Neuronal stem cell (in vitro differentiated cells): ENCODE results near the gene CACHD1.

ENCODE experiments used
- DNase-seq: peaks from one replicate; pipeline ENCODE4 v3.0.0-alpha.2; 2013; ENCODE audit warnings: low spot score
- H2AFZ ChIP-seq: one replicate; pipeline ENCODE4 v1.6.1; 2013; ENCODE audit warnings: mild to moderate bottlenecking, low read length, inconsistent platforms
- H2AK5ac ChIP-seq: 2 replicates; pipeline ENCODE4 v1.6.1; 2013; ENCODE audit warnings: low read depth, mild to moderate bottlenecking, inconsistent platforms, low read length, moderate library complexity, mixed read lengths
- H2BK120ac ChIP-seq: 2 replicates; pipeline ENCODE4 v1.6.1; 2013; ENCODE audit warnings: low read depth, mild to moderate bottlenecking, inconsistent platforms, low read length, moderate library complexity, mixed read lengths
- H2BK12ac ChIP-seq: one replicate; pipeline ENCODE4 v1.6.1; 2013; ENCODE audit warnings: low read length, inconsistent platforms
- H2BK15ac ChIP-seq: 2 replicates; pipeline ENCODE4 v1.6.1; 2013; ENCODE audit warnings: mild to moderate bottlenecking, low read length, inconsistent platforms, mixed read lengths
- H2BK5ac ChIP-seq: one replicate; pipeline ENCODE4 v1.6.1; 2013; ENCODE audit warnings: inconsistent platforms, mild to moderate bottlenecking, low read length, moderate library complexity
- H3K14ac ChIP-seq: one replicate; pipeline ENCODE4 v1.6.1; 2013; ENCODE audit warnings: low read length, inconsistent platforms
- H3K18ac ChIP-seq: 2 replicates; pipeline ENCODE4 v1.6.1; 2013; ENCODE audit warnings: low read length, inconsistent platforms
- H3K23ac ChIP-seq: 2 replicates; pipeline ENCODE4 v1.6.1; 2013; ENCODE audit warnings: low read depth, mild to moderate bottlenecking, mixed read lengths, low read length, inconsistent platforms; ENCODE audit not compliant: poor library complexity
- H3K27ac ChIP-seq: replicated peaks from 3 replicates; pipeline ENCODE4 v1.5.1; 2013; ENCODE audit warnings: low read length, inconsistent platforms
- H3K27me3 ChIP-seq, 3 experiments: 2 replicates each; pipeline ENCODE4 v1.6.1; 2013; ENCODE audit warnings: low read length in 3 of 3, mild to moderate bottlenecking in 2 of 3, inconsistent platforms in 1 of 3, low read depth in 1 of 3, mixed read lengths in 1 of 3, moderate library complexity in 1 of 3; ENCODE audit not compliant: control insufficient read depth in 3 of 3, insufficient read depth in 3 of 3
- H3K36me3 ChIP-seq, 2 donors: replicated peaks in 1 of 2; 2 replicates each; pipeline ENCODE4 v1.6.1; 2013; ENCODE audit warnings: low read length in 2 of 2; ENCODE audit not compliant: control insufficient read depth in 2 of 2, insufficient read depth in 2 of 2
- H3K4ac ChIP-seq: 2 replicates; pipeline ENCODE4 v1.6.1; 2013; ENCODE audit warnings: inconsistent platforms, mild to moderate bottlenecking, low read length, moderate library complexity
- H3K4me1 ChIP-seq, 2 donors: 1 replicate in 1 of 2; 2 replicates in 1 of 2; pipeline ENCODE4 v1.6.1; 2013; ENCODE audit warnings: low read length in 2 of 2, low read depth in 1 of 2; ENCODE audit not compliant: control insufficient read depth in 2 of 2, insufficient read depth in 1 of 2
- H3K4me2 ChIP-seq: one replicate; pipeline ENCODE4 v1.6.1; 2013; ENCODE audit warnings: mild to moderate bottlenecking, low read length, inconsistent platforms; ENCODE audit not compliant: insufficient read depth, poor library complexity, severe bottlenecking
- H3K4me3 ChIP-seq, 2 donors: 2 replicates each; pipeline ENCODE4 v1.5.1; 2013; ENCODE audit warnings: low read length in 2 of 2, mild to moderate bottlenecking in 2 of 2, inconsistent platforms in 1 of 2, moderate library complexity in 1 of 2
- H3K79me1 ChIP-seq: one replicate; pipeline ENCODE4 v1.6.1; 2013; ENCODE audit warnings: low read depth, mild to moderate bottlenecking, inconsistent platforms, low read length, moderate library complexity
- H3K9ac ChIP-seq: one replicate; pipeline ENCODE4 v1.6.1; 2013; ENCODE audit warnings: mild to moderate bottlenecking, low read depth, low read length, inconsistent platforms; ENCODE audit not compliant: poor library complexity
- H3K9me3 ChIP-seq, 2 donors: replicated peaks in 1 of 2; 2 replicates each; pipeline versions ENCODE3 to v1.6.1; 2013; ENCODE audit warnings: low read length in 2 of 2, mild to moderate bottlenecking in 2 of 2, inconsistent platforms in 1 of 2, low read depth in 1 of 2, mixed read lengths in 1 of 2, moderate library complexity in 1 of 2; ENCODE audit not compliant: control insufficient read depth in 2 of 2, insufficient read depth in 1 of 2
- H4K8ac ChIP-seq: one replicate; pipeline ENCODE4 v1.6.1; 2013; ENCODE audit warnings: low read depth, mild to moderate bottlenecking, inconsistent platforms, low read length, moderate library complexity
- H4K91ac ChIP-seq: one replicate; pipeline ENCODE4 v1.6.1; 2013; ENCODE audit warnings: low read length, low read depth, mild to moderate bottlenecking, inconsistent platforms; ENCODE audit not compliant: poor library complexity
- WGBS, 2 donors: extraction: QIAGEN DNeasy Blood & Tissue Kit; methylation state at CpG; one replicate each; pipeline ENCODE4 v1.1.7; 2013; ENCODE audit warnings: missing lambda C conversion rate in 2 of 2, mixed read lengths in 1 of 2; ENCODE audit not compliant: insufficient read length in 2 of 2, insufficient replicate concordance in 1 of 2; ENCODE audit errors: extremely low coverage in 2 of 2; 5-methylcytosine and 5-hydroxymethylcytosine counted together

CACHD1 gene

GRCh38 chr1:64487061-64487460, 17.1 kb downstream of the CACHD1 start:
- peaks cover 0 to 5% of the 10 kb centered on the region in 2 donors for H3K36me3 ChIP-seq
- no peak overlapping the region for H3K18ac ChIP-seq
- H3K4ac ChIP-seq = no peak overlapping the region
- no peak overlapping the region for H3K4me2 ChIP-seq
- no peak overlapping the region for H2AFZ ChIP-seq
- no peak overlapping the region for H2BK15ac ChIP-seq
- H2BK5ac ChIP-seq = no peak overlapping the region
- no peak overlapping the region for H3K4me3 ChIP-seq
- no peak overlapping the region for H2BK120ac ChIP-seq
- no peaks in the 10 kb centered on the region for H3K27me3 ChIP-seq
- H2BK12ac ChIP-seq = no peak overlapping the region
- H3K27ac ChIP-seq = no peak overlapping the region
- DNase-seq = no peak
- peaks cover 7 to 24% of the 10 kb centered on the region in 2 donors for H3K4me1 ChIP-seq
- H4K8ac ChIP-seq = no peak overlapping the region
- no CpG with 5 or more reads among the region's 1 CpG for WGBS, 2 donors
- H3K79me1 ChIP-seq = no peaks in the 10 kb centered on the region
- H3K14ac ChIP-seq = no peak overlapping the region
- peaks cover 0 to 4% of the 10 kb centered on the region in 2 donors for H3K9me3 ChIP-seq
- H3K9ac ChIP-seq = no peak overlapping the region
- no peak overlapping the region for H4K91ac ChIP-seq
- H3K23ac ChIP-seq = no peak overlapping the region
- no peak overlapping the region for H2AK5ac ChIP-seq

- H2BK120ac ChIP-seq = no peak overlapping the region
- H2AFZ ChIP-seq = no peak overlapping the region
- H3K27ac ChIP-seq = no peak overlapping the region
- H3K9ac ChIP-seq = no peak overlapping the region
- H3K79me1 ChIP-seq = no peaks in the 10 kb centered on the region
- H3K4me2 ChIP-seq = no peak overlapping the region
- H4K8ac ChIP-seq = no peak overlapping the region
- H3K14ac ChIP-seq = no peak overlapping the region
- H3K4ac ChIP-seq = no peak overlapping the region
- no peak overlapping the region for H3K4me3 ChIP-seq
- H3K18ac ChIP-seq = no peak overlapping the region
- no CpG with 5 or more reads among the region's 2 CpGs for WGBS, 2 donors
- H2BK12ac ChIP-seq = no peak overlapping the region
- no peak overlapping the region for H2AK5ac ChIP-seq
- H4K91ac ChIP-seq = no peak overlapping the region
- peaks cover 0 to 4% of the 10 kb centered on the region in 2 donors for H3K9me3 ChIP-seq
- no peak overlapping the region for H2BK15ac ChIP-seq
- H3K4me1 ChIP-seq = peaks cover 11 to 31% of the 10 kb centered on the region in 2 donors
- no peak for DNase-seq
- peaks cover 0 to 5% of the 10 kb centered on the region in 2 donors for H3K36me3 ChIP-seq
- H3K27me3 ChIP-seq = no peaks in the 10 kb centered on the region
- no peak overlapping the region for H3K23ac ChIP-seq
- no peak overlapping the region for H2BK5ac ChIP-seq
These were observed 18.9 kb downstream of the CACHD1 start for GRCh38 chr1:64488862-64489261.

DNA sequence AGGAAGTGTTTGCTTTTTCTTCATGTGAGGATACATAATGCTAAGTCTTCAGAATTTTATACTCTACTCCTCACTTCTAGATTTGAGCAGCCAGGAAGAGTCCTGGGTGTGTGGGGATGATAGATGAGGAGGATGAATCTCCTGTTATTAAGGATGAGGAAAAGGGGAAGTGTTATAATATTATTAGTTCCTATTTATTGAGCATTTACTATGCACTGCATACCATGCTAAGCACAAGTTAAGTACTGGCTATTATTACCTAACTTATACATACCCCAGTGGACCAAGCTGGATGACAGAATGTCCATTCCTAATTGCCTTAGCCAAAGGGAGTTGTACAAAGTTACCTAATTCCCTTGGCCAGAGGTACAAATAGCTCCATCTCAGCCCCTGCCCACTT, 19.8 kb downstream of the CACHD1 start:
- no peak overlapping the region for H4K8ac ChIP-seq
- H3K4me1 ChIP-seq = peaks cover 10 to 33% of the 10 kb centered on the region in 2 donors
- H2BK120ac ChIP-seq = no peak overlapping the region
- no peak overlapping the region for H2BK15ac ChIP-seq
- no peak overlapping the region for H3K18ac ChIP-seq
- no peak overlapping the region for H3K4ac ChIP-seq
- no peak overlapping the region for H2AK5ac ChIP-seq
- H2BK12ac ChIP-seq = no peak overlapping the region
- H3K23ac ChIP-seq = no peak overlapping the region
- H3K79me1 ChIP-seq = no peaks in the 10 kb centered on the region
- no peak for DNase-seq
- no peak overlapping the region for H3K4me3 ChIP-seq
- peaks cover 0 to 4% of the 10 kb centered on the region in 2 donors for H3K9me3 ChIP-seq
- H3K36me3 ChIP-seq = peaks cover 0 to 5% of the 10 kb centered on the region in 2 donors
- no peak overlapping the region for H4K91ac ChIP-seq
- no peaks in the 10 kb centered on the region for H3K27me3 ChIP-seq
- H2AFZ ChIP-seq = no peak overlapping the region
- no peak overlapping the region for H2BK5ac ChIP-seq
- H3K9ac ChIP-seq = no peak overlapping the region
- no peak overlapping the region for H3K14ac ChIP-seq
- H3K4me2 ChIP-seq = no peak overlapping the region
- no peak overlapping the region for H3K27ac ChIP-seq

- Histone ChIP-seq H3K18ac (no peak overlapping the region), H4K8ac (no peak overlapping the region), H2BK120ac (no peak overlapping the region), H3K4ac (no peak overlapping the region), H3K4me3 (no peak overlapping the region), H3K14ac (no peak overlapping the region), H2AK5ac (no peak overlapping the region), H3K36me3 (peaks cover 0 to 3% of the 10 kb centered on the region in 2 donors), H2BK15ac (no peak overlapping the region), H3K9me3 (peaks cover 0 to 4% of the 10 kb centered on the region in 2 donors), H3K79me1 (no peaks in the 10 kb centered on the region), H3K27ac (no peak overlapping the region), H3K23ac (no peak overlapping the region), H2BK5ac (no peak overlapping the region), H2BK12ac (no peak overlapping the region), H3K4me2 (no peak overlapping the region), H4K91ac (no peak overlapping the region), H3K27me3 (no peaks in the 10 kb centered on the region), H3K4me1 (peaks cover 10 to 36% of the 10 kb centered on the region in 2 donors), H2AFZ (no peak overlapping the region), H3K9ac (no peak overlapping the region)
- DNase-seq = no peak
- WGBS, 2 donors = no CpG with 5 or more reads among the region's 3 CpGs
These were observed 20.4 kb downstream of the CACHD1 start for GRCh38 chr1:64490213-64490818.
